Measurements from ENCODE around the gene EBNA1BP2. TPM values are rescaled to one million over a fixed set of nuclear protein-coding genes. Genes with fewer than 3 reads are reported as not detected.

The EBNA1BP2 gene
- total and polyA plus RNA-seq, 2 of the 13 experiments (the other 11 are each of a cell fraction or from before 2014, with no cell fraction given), result 27.1 to 102 TPM

- no peak for TF ChIP-seq ZNF318 (CRISPR knock-in tag; IDR thresholded peaks at IDR 0.05)
- TF ChIP-seq ZNF776 (CRISPR knock-in tag; IDR thresholded peaks at IDR 0.05), result no peak
- no peak; the same call in 1 of the 2 replicates for TF ChIP-seq ZNF792 (CRISPR knock-in tag; IDR thresholded peaks at IDR 0.05)
- no peak for TF ChIP-seq SP140L (CRISPR knock-in tag; IDR thresholded peaks at IDR 0.05; ENCODE audit: borderline replicate concordance)
- no peak for TF ChIP-seq DRAP1 (CRISPR knock-in tag; IDR thresholded peaks at IDR 0.05)
- TF ChIP-seq AGO1 (IDR thresholded peaks at IDR 0.05; ENCODE audit: low read depth, low read length, poor library complexity, severe bottlenecking), result no peak
- peak; percentile 34; the same call in 1 of the 2 replicates for TF ChIP-seq DMAP1 (CRISPR knock-in tag; IDR thresholded peaks at IDR 0.05)
- TF ChIP-seq ZFP91 (CRISPR knock-in tag; IDR thresholded peaks at IDR 0.05; ENCODE audit: borderline replicate concordance), result no peak
- no peak for TF ChIP-seq THAP8 (CRISPR knock-in tag; IDR thresholded peaks at IDR 0.05; ENCODE audit: borderline replicate concordance)
- TF ChIP-seq ZNF614 (CRISPR knock-in tag; IDR thresholded peaks at IDR 0.05; ENCODE audit: borderline replicate concordance), result no peak
- TF ChIP-seq ZIK1 (CRISPR knock-in tag; IDR thresholded peaks at IDR 0.05; ENCODE audit: borderline replicate concordance, low read depth), result no peak
- TF ChIP-seq ZNF800 (CRISPR knock-in tag; IDR thresholded peaks at IDR 0.05), result no peak
- TF ChIP-seq ZNF749 (CRISPR knock-in tag; IDR thresholded peaks at IDR 0.05; ENCODE audit: borderline replicate concordance), result no peak
- TF ChIP-seq ZKSCAN8 (CRISPR knock-in tag; IDR thresholded peaks at IDR 0.05; ENCODE audit: borderline replicate concordance), result no peak
- no peak for TF ChIP-seq ZFYVE20 (CRISPR knock-in tag; IDR thresholded peaks at IDR 0.05; ENCODE audit: borderline replicate concordance, low read depth)
- TF ChIP-seq ZNF12 (CRISPR knock-in tag; IDR thresholded peaks at IDR 0.05), result no peak; the same call in 1 of the 2 replicates
Observed at GRCh38 chr1:43206600-43207228, 34.6 kb upstream of the EBNA1BP2 start (continued).
